Lung (tissue), 12 donors: ENCODE results near the gene ATP1B3. TPM values are rescaled to one million over a fixed set of nuclear protein-coding genes. Genes with fewer than 3 reads are reported as not detected.

ENCODE experiments used
- ATAC-seq: fragments of 200-7000 bp; cut with Tn5 transposase; one replicate; pipeline ENCODE4 v1.9.1; 2020; ENCODE audit warnings: moderate number of reproducible peaks; ENCODE audit not compliant: insufficient read depth, low FRiP score
- DNase-seq, 3 donors: peaks; one replicate each; pipeline ENCODE4 v3.0.0-alpha.2; 2013 to 2017
- H3K27ac ChIP-seq, 2 donors: one replicate each; pipeline ENCODE4 v1.5.1; 2013; ENCODE audit warnings: mild to moderate bottlenecking in 2 of 2, moderate library complexity in 2 of 2, control low read depth in 1 of 2, inconsistent platforms in 1 of 2, low read depth in 1 of 2, low read length in 1 of 2
- H3K27me3 ChIP-seq, 3 donors: one replicate each; pipeline ENCODE4 v1.5.1; 2013; ENCODE audit warnings: low read length in 2 of 3; ENCODE audit not compliant: control insufficient read depth in 3 of 3, insufficient read depth in 3 of 3
- H3K36me3 ChIP-seq, 4 donors: one replicate each; pipeline ENCODE4 v1.5.1; 2013; ENCODE audit warnings: low read length in 4 of 4, mild to moderate bottlenecking in 1 of 4, moderate library complexity in 1 of 4; ENCODE audit not compliant: control insufficient read depth in 4 of 4, insufficient read depth in 4 of 4
- H3K4me1 ChIP-seq, 5 donors: one replicate each; pipeline ENCODE4 v1.5.1; 2013; ENCODE audit warnings: low read length in 5 of 5, mild to moderate bottlenecking in 2 of 5, moderate library complexity in 1 of 5; ENCODE audit not compliant: control insufficient read depth in 5 of 5, insufficient read depth in 5 of 5
- H3K4me3 ChIP-seq: one replicate; pipeline ENCODE4 v1.5.1; 2013; ENCODE audit warnings: mild to moderate bottlenecking, control low read depth, moderate library complexity
- H3K9ac ChIP-seq, 2 donors: one replicate each; pipeline ENCODE4 v1.5.1; 2013; ENCODE audit warnings: low read length in 2 of 2, control low read depth in 1 of 2; ENCODE audit not compliant: insufficient read depth in 1 of 2
- H3K9me3 ChIP-seq, 4 donors: one replicate each; pipeline ENCODE4 v1.5.1; 2013; ENCODE audit warnings: low read length in 3 of 4, mild to moderate bottlenecking in 1 of 4, moderate library complexity in 1 of 4; ENCODE audit not compliant: control insufficient read depth in 4 of 4, insufficient read depth in 3 of 4
- CTCF ChIP-seq: IDR thresholded peaks from 2 replicates; pipeline ENCODE4 v1.5.1; 2012; ENCODE audit warnings: mild to moderate bottlenecking; ENCODE audit errors: control extremely low read depth, extremely low read depth
- WGBS, 2 donors: extraction: QIAGEN DNeasy Blood & Tissue Kit; methylation state at CpG; one replicate each; pipeline ENCODE4 v1.1.7; 2013; 5-methylcytosine and 5-hydroxymethylcytosine counted together
- polyA plus RNA-seq, 2 donors: library from polyadenylated mRNA; stranded (reverse); fragments of 200-250 nt; gene quantifications; one replicate each; pipeline ENCODE4 v1.2.1, GENCODE V29; 2013
- total RNA-seq, 2 donors: library from RNA; depleted of rRNA in 1 of 2; stranded (reverse); fragments of >200 nt in 1 of 2; gene quantifications; one replicate each; pipeline ENCODE4 v1.2.1, GENCODE V29; 2014 to 2021
- donor health status: control.
- donor health status: control.
- donor health status: Bipolar disorder and iron deficiency.
- donor health status: healthy.
- donor health status: DM: yes; HTN: yes; CAD: no.

The ATP1B3 gene
- total and polyA plus RNA-seq, 4 donors, result 33.4 to 160 (median 128) TPM

GRCh38 chr3:141949972-141950371, 73.5 kb downstream of the ATP1B3 start:
- no peak overlapping the region for H3K9ac ChIP-seq
- DNase-seq (no peak), ATAC-seq (no peak)
- H3K27me3 ChIP-seq, result no peaks in the 10 kb centered on the region
- no peak overlapping the region for H3K4me3 ChIP-seq
- no peak overlapping the region for H3K27ac ChIP-seq
- H3K9me3 ChIP-seq, result no peaks in the 10 kb centered on the region
- no peak for TF ChIP-seq CTCF
- WGBS, 2 donors, result 91 to 96% methylated on average over 6 of the region's 6 CpGs
- peaks cover 0 to 3% (median 0%) of the 10 kb centered on the region in 5 donors for H3K4me1 ChIP-seq
- H3K36me3 ChIP-seq, result peaks cover 1 to 14% (median 7%) of the 10 kb centered on the region in 4 donors

- Histone ChIP-seq H3K9me3 (no peaks in the 10 kb centered on the region), H3K27ac (no peak overlapping the region), H3K36me3 (peaks cover 1 to 14% (median 7%) of the 10 kb centered on the region in 4 donors), H3K4me3 (no peak overlapping the region), H3K4me1 (peaks cover 0 to 3% (median 0%) of the 10 kb centered on the region in 5 donors), H3K27me3 (no peaks in the 10 kb centered on the region), H3K9ac (no peak overlapping the region)
- TF ChIP-seq CTCF, result no peak
- no peak for ATAC-seq
- 92% methylated on average over 4 of the region's 4 CpGs for WGBS, 2 donors
- no peak for DNase-seq
These were observed 74.4 kb downstream of the ATP1B3 start for GRCh38 chr3:141950572-141951493.

DNA sequence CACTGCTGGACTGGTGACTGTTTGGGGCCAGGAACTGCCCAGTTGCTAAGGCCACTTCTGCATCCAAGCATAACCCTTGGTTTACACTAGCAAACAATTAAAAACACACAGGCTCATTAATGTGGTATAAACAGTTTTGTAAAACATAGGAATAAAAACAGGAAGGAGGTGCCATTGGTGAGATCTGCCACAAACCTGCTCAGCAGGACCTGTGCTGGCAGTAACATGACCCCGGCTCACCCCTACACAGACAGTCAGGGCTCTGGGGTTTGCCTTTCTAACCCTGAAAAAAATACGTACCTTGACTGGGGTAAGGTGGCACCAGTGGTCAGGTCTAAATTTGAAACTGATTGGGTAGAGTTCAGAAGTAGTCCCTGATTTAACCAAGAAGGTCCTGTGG, 76.2 kb downstream of the ATP1B3 start:
- no peak for TF ChIP-seq CTCF
- H3K36me3 ChIP-seq, result peaks cover 1 to 15% (median 10%) of the 10 kb centered on the region in 4 donors
- no peak overlapping the region for H3K9ac ChIP-seq
- H3K27me3 ChIP-seq, result no peaks in the 10 kb centered on the region
- WGBS, 2 donors, result 80 to 84% methylated on average over 2 of the region's 2 CpGs
- DNase-seq (no peak), ATAC-seq (no peak)
- H3K4me3 ChIP-seq, result no peak overlapping the region
- H3K4me1 ChIP-seq, result peaks cover 0 to 3% (median 0%) of the 10 kb centered on the region in 5 donors
- H3K27ac ChIP-seq, result no peak overlapping the region
- H3K9me3 ChIP-seq, result no peaks in the 10 kb centered on the region
